B cell (primary cell): Measurements from ENCODE around the gene PRKAR1A. TPM values are rescaled to one million over a fixed set of nuclear protein-coding genes. Genes with fewer than 3 reads are reported as not detected.

Source experiments
- ATAC-seq: fragments of 200-7000 bp; cut with Tn5 transposase; one replicate; pipeline ENCODE4 v1.10.0; 2021; ENCODE audit warnings: low read depth, mild to moderate bottlenecking, moderate number of reproducible peaks, moderate library complexity
- CTCF ChIA-PET: fragments of 350-600 bp; sonication (Branson Sonifier 250); formaldehyde crosslinking; loops from one replicate; lab custom pipeline; 2021; ENCODE audit warnings: antibody characterized with exemption, inconsistent platforms; lab: Charles Lee
- POLR2A ChIA-PET: fragments of 350-600 bp; sonication (Branson Sonifier 250); formaldehyde crosslinking; loops from one replicate; lab custom pipeline; 2021; ENCODE audit warnings: antibody characterized with exemption; lab: Charles Lee
- DNase-seq: peaks from one replicate; pipeline ENCODE4 v3.0.0; 2013
- H2AFZ ChIP-seq: 2 replicates; pipeline ENCODE4 v1.6.1; 2012; ENCODE audit warnings: mild to moderate bottlenecking, low read depth, low read length; ENCODE audit not compliant: insufficient read depth, poor library complexity, severe bottlenecking
- H3K27ac ChIP-seq, 2 donors: 1 replicate in 1 of 2; 2 replicates in 1 of 2; pipeline ENCODE4 v1.5.1; 2012 to 2013; ENCODE audit warnings: low read length in 2 of 2, mild to moderate bottlenecking in 2 of 2, moderate library complexity in 1 of 2
- H3K27me3 ChIP-seq, 4 experiments: fragments of 200-600 bp in 1 of 4; sonication (generic) in 1 of 4; replicated peaks in 1 of 4; 1 replicate in 2 of 4; 2 replicates in 2 of 4; pipeline versions ENCODE4 v1.6.1 to v1.7.0; 2013 to 2016; ENCODE audit warnings: low read length in 3 of 4, mild to moderate bottlenecking in 2 of 4, mixed read lengths in 1 of 4, moderate library complexity in 1 of 4; ENCODE audit not compliant: insufficient read depth in 4 of 4, control insufficient read depth in 3 of 4; ENCODE audit errors: control extremely low read depth in 1 of 4
- H3K36me3 ChIP-seq, 2 experiments: replicated peaks in 1 of 2; 1 replicate in 1 of 2; 2 replicates in 1 of 2; pipeline versions ENCODE4 v1.6.1 to v1.7.1; 2013; ENCODE audit warnings: low read length in 1 of 2; ENCODE audit not compliant: insufficient read depth in 2 of 2, control insufficient read depth in 1 of 2; ENCODE audit errors: control extremely low read depth in 1 of 2, extremely low read depth in 1 of 2
- H3K4me1 ChIP-seq, 2 donors: fragments of 200-600 bp in 1 of 2; sonication (generic) in 1 of 2; 1 replicate in 1 of 2; 2 replicates in 1 of 2; pipeline versions ENCODE4 v1.5.1 to v1.6.1; 2013 to 2017; ENCODE audit warnings: low read length in 2 of 2; ENCODE audit not compliant: control insufficient read depth in 2 of 2, insufficient read depth in 2 of 2
- H3K4me2 ChIP-seq: replicated peaks from 2 replicates; pipeline ENCODE3; 2012; ENCODE audit warnings: mild to moderate bottlenecking, low read depth, low read length; ENCODE audit not compliant: poor library complexity, severe bottlenecking
- H3K4me3 ChIP-seq, 5 experiments: fragments of 200-600 bp in 1 of 5; sonication (generic) in 1 of 5; 1 replicate in 3 of 5; 2 replicates in 2 of 5; pipeline versions ENCODE4 v1.5.1 to v1.7.0; 2011 to 2016; ENCODE audit warnings: low read length in 4 of 5, mild to moderate bottlenecking in 4 of 5, low read depth in 2 of 5, control low read depth in 1 of 5, moderate library complexity in 1 of 5; ENCODE audit not compliant: insufficient read depth in 1 of 5; ENCODE audit errors: control extremely low read depth in 1 of 5, extremely low read depth in 1 of 5
- H3K79me2 ChIP-seq: fragments of 200-600 bp; sonication (generic); one replicate; pipeline ENCODE4 v1.6.0; 2016; ENCODE audit warnings: low read length; ENCODE audit not compliant: control insufficient read depth, insufficient read depth
- H3K9ac ChIP-seq: fragments of 200-600 bp; sonication (generic); 2 replicates; pipeline ENCODE4 v1.6.1; 2017; ENCODE audit warnings: mild to moderate bottlenecking, low read length, moderate library complexity
- H3K9me3 ChIP-seq, 3 donors: one replicate each; pipeline versions ENCODE4 v1.6.1 to v1.7.1; 2013; ENCODE audit warnings: low read length in 2 of 3; ENCODE audit not compliant: control insufficient read depth in 2 of 3, insufficient read depth in 1 of 3; ENCODE audit errors: control extremely low read depth in 1 of 3
- H4K20me1 ChIP-seq: 2 replicates; pipeline ENCODE4 v1.6.0; 2012; ENCODE audit warnings: mild to moderate bottlenecking, low read length; ENCODE audit not compliant: insufficient read depth, control insufficient read depth, poor library complexity, severe bottlenecking
- H3K27ac Mint-ChIP-seq: one replicate; pipeline ENCODE4 v1.8.0; 2021; ENCODE audit warnings: mixed read lengths
- H3K27me3 Mint-ChIP-seq: one replicate; pipeline ENCODE4 v1.8.0; 2021; ENCODE audit warnings: mixed read lengths
- H3K4me1 Mint-ChIP-seq: one replicate; pipeline ENCODE4 v1.8.0; 2021; ENCODE audit warnings: mixed read lengths
- H3K4me3 Mint-ChIP-seq: one replicate; pipeline ENCODE4 v1.8.0; 2021; ENCODE audit warnings: mixed read lengths
- H3K9me3 Mint-ChIP-seq: one replicate; pipeline ENCODE4 v1.8.0; 2022; ENCODE audit warnings: mixed read lengths; ENCODE audit not compliant: insufficient read depth
- EZH2 ChIP-seq: IDR thresholded peaks from 2 replicates; pipeline ENCODE4 v1.6.1; 2012; ENCODE audit warnings: borderline replicate concordance, low read depth, mild to moderate bottlenecking, moderate library complexity, low read length; ENCODE audit not compliant: insufficient read depth, poor library complexity, severe bottlenecking
- WGBS: methylation state at CpG from one replicate; pipeline ENCODE4 v1.1.5; 2013; ENCODE audit warnings: missing lambda C conversion rate; ENCODE audit not compliant: insufficient coverage; 5-methylcytosine and 5-hydroxymethylcytosine counted together
- intact Hi-C: fragments of 100-400 bp; cut with micrococcal nuclease; formaldehyde crosslinking; loops from one replicate; pipeline ENCODE4 v1.10.0; 2022
- polyA plus RNA-seq: library from polyadenylated mRNA; depleted of rRNA; stranded (reverse); fragments of >200 nt; gene quantifications from 2 replicates; pipeline ENCODE4 v1.2.3, GENCODE V29; 2012
- total RNA-seq, 2 donors: library from RNA; stranded (reverse); fragments of 120-200 nt in 1 of 2; gene quantifications; 1 replicate in 1 of 2; 2 replicates in 1 of 2; pipeline versions ENCODE4 v1.2.3 to v1.2.4, GENCODE V29; 2013 to 2022
- TF ChIP-seq, protein P1 (sequence below): fragments of 200-600 bp; IDR thresholded peaks from one replicate; pipeline ENCODE4 v1.8.0; 2022; ENCODE audit warnings: antibody characterized with exemption, mild to moderate bottlenecking

PRKAR1A gene
- total and polyA plus RNA-seq, 2 donors (not counting 1 experiment from before 2014, with no cell fraction given) = 63.1 to 296 TPM

DNA sequence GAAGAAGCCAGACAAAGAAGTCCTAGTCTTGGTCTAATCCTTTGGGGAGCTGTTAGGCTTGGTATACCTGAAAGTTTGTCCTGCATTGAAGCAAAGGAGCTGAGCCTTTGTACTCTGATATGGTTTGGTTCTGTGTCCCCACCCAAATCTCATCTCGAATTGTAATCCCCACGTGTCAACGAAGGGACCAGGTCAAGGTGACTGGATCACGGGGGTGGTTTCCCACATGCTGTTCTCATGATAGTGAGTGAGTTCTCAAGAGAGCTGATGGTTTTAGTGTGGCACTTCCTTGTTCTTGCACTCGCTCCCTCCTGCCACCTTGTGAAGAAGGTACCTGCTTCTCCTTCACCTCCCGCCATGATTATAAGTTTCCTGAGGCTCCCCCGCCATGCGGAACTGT lies 55.4 kb downstream of the PRKAR1A start:
- no peaks in the 10 kb centered on the region for H3K4me1 ChIP-seq
- DNase-seq = no peak
- Mint-ChIP-seq H3K4me3 (no peak overlapping the region), H3K27ac (no peak overlapping the region), H3K27me3 (peaks cover 17% of the 10 kb centered on the region), H3K4me1 (no peaks in the 10 kb centered on the region), H3K9me3 (no peaks in the 10 kb centered on the region)
- ATAC-seq = no peak
- 94% methylated on average over 3 of the region's 8 CpGs for WGBS
- H3K27ac ChIP-seq = no peak overlapping the region
- TF ChIP-seq, protein P1, sequence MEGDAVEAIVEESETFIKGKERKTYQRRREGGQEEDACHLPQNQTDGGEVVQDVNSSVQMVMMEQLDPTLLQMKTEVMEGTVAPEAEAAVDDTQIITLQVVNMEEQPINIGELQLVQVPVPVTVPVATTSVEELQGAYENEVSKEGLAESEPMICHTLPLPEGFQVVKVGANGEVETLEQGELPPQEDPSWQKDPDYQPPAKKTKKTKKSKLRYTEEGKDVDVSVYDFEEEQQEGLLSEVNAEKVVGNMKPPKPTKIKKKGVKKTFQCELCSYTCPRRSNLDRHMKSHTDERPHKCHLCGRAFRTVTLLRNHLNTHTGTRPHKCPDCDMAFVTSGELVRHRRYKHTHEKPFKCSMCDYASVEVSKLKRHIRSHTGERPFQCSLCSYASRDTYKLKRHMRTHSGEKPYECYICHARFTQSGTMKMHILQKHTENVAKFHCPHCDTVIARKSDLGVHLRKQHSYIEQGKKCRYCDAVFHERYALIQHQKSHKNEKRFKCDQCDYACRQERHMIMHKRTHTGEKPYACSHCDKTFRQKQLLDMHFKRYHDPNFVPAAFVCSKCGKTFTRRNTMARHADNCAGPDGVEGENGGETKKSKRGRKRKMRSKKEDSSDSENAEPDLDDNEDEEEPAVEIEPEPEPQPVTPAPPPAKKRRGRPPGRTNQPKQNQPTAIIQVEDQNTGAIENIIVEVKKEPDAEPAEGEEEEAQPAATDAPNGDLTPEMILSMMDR = no peak
- no peak for TF ChIP-seq EZH2
- no peak overlapping the region for H2AFZ ChIP-seq
- intact Hi-C loops = no loop called here
- H3K9ac ChIP-seq = no peak overlapping the region
- POLR2A ChIA-PET = no interaction called here
- H3K9me3 ChIP-seq = no peaks in the 10 kb centered on the region
- H4K20me1 ChIP-seq = no peaks in the 10 kb centered on the region
- H3K27me3 ChIP-seq = peaks cover 0 to 4% (median 0%) of the 10 kb centered on the region in 4 experiments
- no peak overlapping the region for H3K4me2 ChIP-seq
- H3K36me3 ChIP-seq = no peaks in the 10 kb centered on the region
- CTCF ChIA-PET = no interaction called here
- H3K4me3 ChIP-seq = no peak overlapping the region
- no peaks in the 10 kb centered on the region for H3K79me2 ChIP-seq

- Histone ChIP-seq H3K4me1 (no peaks in the 10 kb centered on the region), H3K36me3 (no peaks in the 10 kb centered on the region), H3K27ac (no peak overlapping the region), H3K27me3 (peaks cover 0 to 4% (median 0%) of the 10 kb centered on the region in 4 experiments), H3K79me2 (no peaks in the 10 kb centered on the region), H3K4me2 (no peak overlapping the region), H2AFZ (no peak overlapping the region), H3K9ac (no peak overlapping the region), H3K4me3 (no peak overlapping the region), H4K20me1 (no peaks in the 10 kb centered on the region), H3K9me3 (no peaks in the 10 kb centered on the region)
- CTCF ChIA-PET = no interaction called here
- intact Hi-C loops = no loop called here
- Mint-ChIP-seq H3K27ac (no peak overlapping the region), H3K4me3 (no peak overlapping the region), H3K4me1 (no peaks in the 10 kb centered on the region), H3K27me3 (peaks cover 17% of the 10 kb centered on the region), H3K9me3 (no peaks in the 10 kb centered on the region)
- POLR2A ChIA-PET = no interaction called here
- no CpG with 5 or more reads among the region's 2 CpGs for WGBS
- ATAC-seq (no peak), DNase-seq (no peak)
- TF ChIP-seq, protein P1 = no peak
- no peak for TF ChIP-seq EZH2
Observed at GRCh38 chr17:68568581-68568980, 56.4 kb downstream of the PRKAR1A start.
